ENCODE data around the gene TOB1. TPM values are rescaled to one million over a fixed set of nuclear protein-coding genes. Genes with fewer than 3 reads are reported as not detected.
"Not testable (repeated sequence)": the region's sequence is repeated elsewhere in the genome, so short reads cannot be mapped to it uniquely, and the experiment has no call there.

The TOB1 gene
- polyA plus RNA-seq, 12 donors = 47.3 to 95.9 (median 58.0) TPM; not detected in 1

DNA sequence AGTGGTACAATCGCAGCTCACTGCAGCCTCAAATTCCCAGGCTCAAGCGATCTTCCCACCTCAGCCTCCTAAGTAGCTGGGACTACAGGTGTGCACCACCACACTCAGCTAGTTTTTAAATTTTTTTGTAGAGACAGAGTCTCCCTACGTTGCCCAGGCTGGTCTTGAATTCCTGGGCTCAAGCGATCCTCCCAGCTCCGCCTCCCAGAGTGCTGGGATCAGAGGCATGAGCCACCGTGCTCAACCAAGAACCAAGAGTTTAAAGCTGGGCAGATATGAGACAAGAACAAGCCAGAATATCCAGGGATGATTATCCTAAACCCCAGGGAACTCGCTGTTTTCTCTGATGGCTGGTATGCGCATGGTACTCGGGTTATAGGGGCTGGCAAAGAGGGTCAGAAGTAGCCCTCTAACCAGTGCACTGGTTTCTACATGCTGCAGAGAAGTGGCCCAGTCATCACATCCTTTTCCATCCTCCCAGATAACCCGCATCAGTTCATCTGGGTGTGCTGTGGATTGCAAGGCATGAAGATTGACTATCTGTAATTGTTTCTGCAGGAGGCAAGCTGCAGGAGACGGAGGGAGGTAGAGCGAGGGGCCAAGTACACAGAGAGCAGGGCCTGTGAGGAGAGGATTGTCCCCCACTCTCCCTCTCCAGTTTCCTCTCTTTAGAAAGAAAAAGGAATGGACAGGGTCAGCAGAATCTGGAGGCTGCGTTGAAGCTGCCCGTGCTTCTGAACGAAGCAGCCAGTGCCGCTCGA lies 33.6 kb upstream of the TOB1 start:
- no peak for DNase-seq

GRCh38 chr17:50899005-50899460 lies 32.9 kb upstream of the TOB1 start:
- DNase-seq = no peak

DNA sequence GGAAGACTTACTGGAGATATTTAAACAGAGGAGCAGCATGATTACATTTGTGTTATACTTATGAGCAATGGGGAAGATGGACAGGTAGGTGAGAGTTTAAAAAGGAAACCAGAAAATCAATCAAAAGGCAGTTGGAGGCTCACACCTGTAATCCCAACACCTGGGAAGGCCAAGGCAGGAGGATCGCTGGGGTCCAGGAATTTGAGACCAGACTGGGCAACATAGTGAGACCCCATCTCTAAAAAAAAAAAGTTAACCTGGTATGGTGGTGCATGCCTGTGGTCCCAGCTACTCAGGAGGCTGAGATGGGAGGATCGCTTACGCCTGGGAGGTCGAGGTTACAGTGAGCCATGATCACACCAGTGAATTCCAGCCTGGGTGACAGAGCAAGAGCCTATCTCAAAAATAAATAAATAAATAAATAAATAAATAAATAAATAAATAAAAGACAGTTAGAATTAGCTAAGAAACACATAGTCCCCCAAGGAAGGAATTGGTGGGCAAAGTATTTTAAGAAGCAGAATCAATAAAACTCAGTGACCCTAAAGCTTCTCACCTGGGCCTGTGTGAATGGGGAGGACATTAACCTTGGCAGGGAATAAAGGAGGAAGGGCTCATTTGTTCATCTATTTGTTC lies 32.3 kb upstream of the TOB1 start:
- DNase-seq = no peak

DNA sequence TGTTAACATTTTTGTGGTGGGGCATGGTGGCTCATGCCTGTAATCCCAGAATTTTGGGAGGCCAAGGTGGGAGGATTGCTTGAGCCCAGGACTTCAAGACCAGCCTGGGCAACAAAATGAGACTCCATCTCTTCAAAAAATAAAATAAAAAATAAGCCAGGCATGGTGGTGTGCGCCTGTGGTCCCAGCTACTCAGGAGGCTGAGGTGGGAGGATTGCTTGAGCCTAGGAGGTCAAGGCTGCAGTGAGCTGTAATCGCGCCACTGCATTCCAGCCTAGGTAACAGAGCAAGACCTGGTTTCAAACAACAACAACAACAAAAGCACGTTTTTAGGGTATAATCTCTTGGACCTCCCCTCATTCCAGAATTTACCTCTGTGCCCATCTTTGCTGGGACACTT lies 28.4 kb upstream of the TOB1 start:
- DNase-seq = not testable (repeated sequence)

DNA sequence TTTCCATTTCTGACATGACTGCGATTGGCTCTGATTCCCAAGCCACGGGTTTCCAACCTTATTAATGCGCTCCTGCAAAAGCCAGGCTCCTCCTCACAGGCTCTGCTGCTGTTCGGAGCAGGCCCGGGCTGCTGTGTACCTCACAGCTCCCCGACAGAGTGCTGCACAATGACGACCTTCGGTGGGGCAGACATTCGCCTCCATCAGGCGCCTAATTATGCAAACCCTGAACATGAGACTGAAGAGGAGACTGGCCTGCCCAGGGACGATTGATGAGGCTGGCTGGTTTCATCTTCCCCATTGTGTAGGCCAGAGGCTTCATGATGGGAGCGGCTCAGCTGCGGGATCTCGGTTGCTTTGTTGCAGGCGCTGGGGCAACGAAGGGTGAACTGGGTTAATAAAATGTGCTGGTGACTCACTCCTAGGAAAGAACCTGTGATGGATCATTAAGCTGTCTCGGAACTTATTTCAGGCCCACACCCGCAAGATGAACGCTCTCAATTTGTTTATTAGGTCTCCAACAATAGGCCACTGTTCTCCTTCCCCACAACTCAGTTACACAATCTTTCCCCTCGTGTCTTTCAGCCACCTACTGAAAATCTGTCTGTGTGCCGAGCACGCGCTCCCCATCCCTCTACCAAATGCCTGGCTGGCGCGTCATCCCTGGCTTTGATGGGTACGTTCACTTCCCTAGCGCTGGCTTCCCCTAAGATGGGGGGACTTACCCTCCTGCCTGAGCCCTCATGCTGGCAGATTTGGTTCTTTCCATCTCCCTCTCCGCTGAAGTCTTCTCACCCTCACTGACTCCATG lies 27.2 kb upstream of the TOB1 start:
- no peak for DNase-seq

DNA sequence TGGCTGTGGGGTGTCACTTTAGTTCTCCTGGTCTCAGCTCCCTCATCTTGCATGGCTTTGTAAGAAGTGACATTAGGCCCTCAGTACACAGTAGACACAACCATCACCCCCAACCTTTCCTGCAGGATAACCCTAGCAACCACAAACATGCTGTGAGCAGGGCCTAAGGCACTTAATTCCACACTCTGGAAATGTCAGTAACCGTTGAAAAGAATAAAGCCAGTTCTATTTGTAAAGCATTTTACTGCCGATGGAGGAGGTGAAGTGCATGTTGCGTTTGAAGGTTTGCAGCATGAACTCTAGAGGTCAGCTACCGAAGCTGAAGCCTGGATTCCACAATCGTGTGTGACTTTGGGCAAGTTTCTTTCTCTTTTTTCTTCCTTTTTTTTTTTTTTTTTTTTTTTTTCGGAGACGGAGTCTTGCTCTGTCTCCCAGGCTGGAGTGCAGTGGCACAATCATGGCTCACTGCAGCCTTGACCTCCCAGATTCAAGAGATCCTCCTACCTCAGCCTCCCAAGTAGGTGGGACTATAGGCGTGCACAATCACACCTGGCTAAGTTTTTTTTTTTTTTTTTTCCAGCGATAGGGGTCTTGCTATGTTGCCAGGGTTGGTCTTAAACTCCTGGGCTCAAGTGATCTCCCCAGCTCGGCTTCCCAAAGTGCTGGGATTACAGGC lies 26.1 kb upstream of the TOB1 start:
- DNase-seq = no peak

GRCh38 chr17:50891577-50891989 lies 25.4 kb upstream of the TOB1 start:
- DNase-seq = no peak

DNA sequence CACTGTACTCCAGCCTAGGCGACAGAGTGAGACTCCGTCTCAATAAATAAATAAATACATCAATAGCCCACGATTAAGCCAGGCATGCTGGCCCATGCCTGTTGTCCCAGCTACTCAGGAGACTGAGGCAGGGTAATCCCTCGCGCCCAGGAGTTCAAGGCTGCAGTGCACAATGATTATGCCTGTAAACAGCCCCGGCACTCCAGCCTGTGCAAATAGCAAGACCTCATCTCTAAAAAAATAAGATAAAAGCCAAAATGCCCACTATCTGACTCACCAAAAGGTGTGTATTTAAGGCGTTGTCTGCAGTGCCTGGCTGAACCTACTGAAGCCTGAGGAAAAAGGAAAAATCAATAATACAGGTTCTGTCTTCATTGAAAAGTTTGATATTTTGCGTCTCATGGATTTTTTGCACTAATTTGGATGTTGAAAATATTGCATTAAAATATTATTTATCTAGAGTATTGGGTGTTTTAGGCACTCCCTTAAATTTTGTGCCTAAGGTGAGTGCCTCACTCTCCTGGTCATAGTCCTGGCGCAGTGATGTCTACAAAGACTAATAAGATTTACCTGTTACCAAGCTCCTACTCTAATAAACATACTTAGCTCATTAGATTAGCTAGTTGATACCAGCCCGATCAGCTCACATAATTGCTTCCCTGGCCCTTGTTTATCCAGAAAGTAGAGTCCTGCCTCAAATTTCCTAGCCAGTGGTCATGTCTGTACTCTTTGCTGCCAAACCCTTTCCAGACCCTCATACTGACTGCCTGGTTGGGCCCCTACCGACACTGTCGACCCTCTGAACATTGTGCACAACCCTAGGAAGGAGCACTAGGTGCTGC lies 24.7 kb upstream of the TOB1 start:
- no peak for DNase-seq

DNA sequence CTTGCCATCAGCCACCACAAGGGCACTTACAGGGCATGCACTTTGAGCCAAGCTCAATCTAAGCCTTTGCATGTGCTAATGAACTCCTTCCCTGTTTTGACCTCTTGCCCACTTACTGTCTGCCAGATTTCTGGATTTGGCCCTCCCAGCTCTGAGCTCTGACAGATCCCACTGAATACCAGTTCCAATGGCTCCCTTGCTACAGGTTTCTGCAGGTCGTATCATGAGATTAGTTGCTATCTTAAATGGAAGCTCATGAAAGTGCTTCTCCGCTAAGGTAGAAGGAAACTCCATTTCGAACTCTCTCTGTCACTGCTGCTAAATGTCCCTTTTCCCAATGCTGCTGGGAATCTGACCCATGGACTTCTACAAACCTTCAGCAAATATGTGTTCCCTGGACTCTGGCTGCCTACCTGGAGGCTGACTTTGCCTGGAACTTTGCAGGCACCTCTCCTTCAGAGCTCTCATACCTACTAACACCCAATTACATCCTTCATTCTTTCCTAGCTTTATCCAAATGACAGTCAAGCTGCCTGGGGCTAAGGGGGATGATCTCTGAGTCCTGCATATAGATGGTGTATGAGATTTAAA lies 23.5 kb upstream of the TOB1 start:
- DNase-seq = no peak

DNA sequence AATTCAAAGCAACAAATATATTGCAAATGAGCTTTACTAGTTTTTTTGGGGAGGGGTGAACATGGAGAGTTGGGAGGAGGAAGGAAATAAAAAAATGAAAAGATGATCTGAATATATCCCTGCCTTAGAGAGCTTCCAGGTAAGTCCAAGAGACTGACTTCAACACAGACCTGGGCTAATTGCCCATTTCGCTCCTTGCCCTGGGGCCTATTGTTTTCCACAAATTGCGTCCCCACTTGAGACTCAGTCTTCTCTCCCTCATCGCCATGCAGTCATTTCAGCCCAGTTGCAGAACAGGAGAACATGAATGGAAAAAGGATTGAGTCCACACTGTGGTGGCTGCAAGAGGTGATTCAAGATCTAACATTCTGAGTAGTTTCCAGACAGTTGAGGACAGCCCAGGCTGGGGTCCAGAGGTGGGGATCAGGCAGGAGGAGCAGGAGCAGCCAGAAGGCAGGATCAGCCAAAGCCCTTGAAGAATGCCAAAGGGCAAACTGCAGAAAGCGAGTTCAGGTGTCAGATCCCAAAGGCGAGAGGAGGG lies 21.6 kb upstream of the TOB1 start:
- no peak for DNase-seq

GRCh38 chr17:50884439-50885311 lies 18.5 kb upstream of the TOB1 start:
- DNase-seq = no peak

DNA sequence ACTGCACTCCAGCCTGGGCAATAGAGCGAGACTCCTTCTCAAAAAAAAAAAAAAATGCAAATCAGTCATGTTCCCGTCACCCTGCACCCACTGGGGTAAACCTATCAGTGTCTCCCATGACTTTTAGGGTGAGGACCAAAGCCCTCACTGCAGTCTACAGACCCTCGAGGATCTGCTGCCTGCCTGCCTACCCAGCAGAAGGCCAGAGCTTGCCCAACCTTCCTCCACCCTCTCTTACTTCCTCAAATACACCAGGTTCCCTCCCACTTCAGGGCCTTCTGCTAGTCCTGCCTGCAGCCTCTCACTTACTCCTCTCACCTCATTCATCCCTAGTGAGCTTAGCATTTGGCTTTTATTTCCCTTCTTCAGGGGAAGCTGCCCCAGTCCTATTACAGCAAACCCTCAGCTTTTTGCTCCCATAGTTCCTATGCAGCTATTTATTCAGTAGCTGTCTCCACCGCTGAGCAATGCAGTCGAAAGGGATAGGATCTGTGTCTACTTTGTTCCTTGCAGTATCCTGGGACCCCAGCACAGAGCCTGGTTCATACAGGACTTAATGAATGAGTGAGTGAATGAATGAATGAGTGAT lies 17.8 kb upstream of the TOB1 start:
- DNase-seq = no peak

GRCh38 chr17:50882851-50883250 lies 16.7 kb upstream of the TOB1 start:
- DNase-seq = no peak

DNA sequence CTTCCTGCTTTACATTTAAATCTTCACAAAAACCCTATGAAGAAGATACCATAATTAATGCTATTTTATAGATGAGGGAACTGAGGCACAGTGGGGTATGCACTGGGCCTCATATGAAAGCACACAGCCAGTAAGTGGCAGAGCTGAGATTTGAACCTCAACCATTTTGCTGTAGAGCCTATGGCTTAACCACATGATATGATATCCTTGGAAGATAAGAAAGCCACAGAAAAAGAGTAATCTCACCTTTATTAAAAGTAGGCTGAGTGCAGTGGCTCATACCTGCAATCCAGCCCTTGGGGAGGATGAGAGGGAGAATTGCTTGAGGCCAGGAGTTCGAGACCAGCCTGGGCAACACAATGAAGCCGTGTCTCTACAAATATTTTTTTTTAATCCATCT lies 15.0 kb upstream of the TOB1 start:
- no peak for DNase-seq

- DNase-seq = no peak
These were observed 12.9 kb upstream of the TOB1 start for GRCh38 chr17:50879086-50879485.

- no peak for DNase-seq
These were observed 11.7 kb upstream of the TOB1 start for GRCh38 chr17:50877838-50878237.

GRCh38 chr17:50877042-50877441 lies 10.9 kb upstream of the TOB1 start:
- not testable (repeated sequence) for DNase-seq

DNA sequence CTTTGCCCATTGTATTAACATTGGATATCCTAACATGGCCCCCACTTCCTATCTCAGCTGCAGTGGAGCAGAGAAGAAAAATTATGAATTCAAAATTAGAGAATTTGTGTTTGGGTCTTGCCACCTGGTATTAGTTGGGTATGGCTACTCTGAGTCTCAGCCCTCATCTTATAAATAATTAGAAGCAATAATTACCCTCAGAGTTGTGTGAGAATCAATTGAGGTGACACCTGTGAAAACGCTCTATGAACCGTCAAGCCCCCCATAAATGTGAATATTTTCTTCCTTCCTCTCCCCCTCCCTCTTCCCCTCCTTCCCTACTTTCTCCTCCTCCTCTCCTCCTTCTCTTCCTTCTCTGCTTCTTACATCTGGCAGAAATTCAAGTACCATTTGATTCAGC lies 8.9 kb upstream of the TOB1 start:
- DNase-seq = no peak

Measured in muscle of arm (tissue), 12 donors.